GM21723 (cell line): ENCODE measurements around the gene WNT2.

ENCODE experiments used
- ATAC-seq: cut with Tn5 transposase; IDR thresholded peaks from one replicate; pipeline ENCODE4 v1.9.1; 2021; ENCODE audit warnings: mild to moderate bottlenecking, moderate library complexity; ENCODE audit not compliant: unreplicated experiment

The WNT2 gene

GRCh38 chr7:117322741-117323304, at the start of gene WNT2:
Gene WNT2, minus strand, starts transcription at chr7:117323058. Its CDS starts 69 bp downstream, at chr7:117322989.
- ATAC-seq = no peak

- no peak for ATAC-seq
Measured at GRCh38 chr7:117372073-117372472, 49.2 kb upstream of the WNT2 start.

- ATAC-seq = no peak
Measured at GRCh38 chr7:117364339-117365080, 41.7 kb upstream of the WNT2 start.

DNA sequence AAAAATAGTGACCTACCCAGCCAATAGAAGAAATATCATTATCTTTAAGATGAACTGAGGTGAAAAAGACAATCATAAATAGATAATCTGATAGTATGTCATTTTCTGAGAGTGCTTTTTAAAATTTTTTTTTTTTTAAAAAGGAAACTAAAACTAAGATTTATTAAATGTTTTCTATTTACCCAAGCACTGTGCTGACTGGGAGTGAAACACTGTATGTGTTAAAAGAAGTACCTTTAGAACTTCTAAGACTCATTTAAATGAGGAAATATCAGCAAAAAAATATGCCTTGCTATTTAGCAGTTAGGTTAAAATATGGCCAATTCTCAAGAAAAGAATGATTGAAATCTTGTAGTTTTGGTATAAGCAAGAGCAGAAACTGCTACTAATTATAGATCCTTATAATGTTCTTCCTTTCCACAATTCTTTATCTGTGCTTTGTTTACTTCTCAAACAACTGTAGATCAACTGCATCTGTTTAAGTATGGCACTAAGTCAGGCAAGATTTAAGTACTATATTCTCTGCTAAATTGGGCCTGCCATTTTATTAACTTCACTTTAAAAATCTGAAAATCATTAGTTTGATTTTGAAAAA, 39.5 kb upstream of the WNT2 start:
- ATAC-seq = peak; percentile 80

- no peak for ATAC-seq
Measured at GRCh38 chr7:117350027-117350426, 27.2 kb upstream of the WNT2 start.

DNA sequence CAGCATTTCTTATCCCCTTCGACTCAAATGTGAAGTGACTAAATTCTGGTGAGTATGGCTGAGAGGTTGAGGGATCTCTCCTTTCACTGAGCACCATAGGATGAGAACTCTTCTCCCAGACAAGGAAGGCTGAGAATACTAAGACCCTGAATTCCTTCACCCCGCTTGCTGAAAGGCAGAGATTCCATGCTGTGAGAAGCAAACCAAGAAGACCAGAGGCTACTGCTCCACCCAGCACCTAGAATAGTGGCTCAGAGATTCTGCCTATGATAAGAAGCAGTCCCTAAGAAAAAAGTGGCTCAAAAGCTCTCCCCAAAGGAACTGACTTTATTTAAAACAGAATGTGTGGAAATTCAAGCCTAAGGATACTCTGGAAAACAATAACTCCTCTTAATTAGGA, 26.7 kb upstream of the WNT2 start:
- ATAC-seq = no peak

- ATAC-seq = peak; percentile 97
Measured at GRCh38 chr7:117347962-117348672, 25.3 kb upstream of the WNT2 start.

DNA sequence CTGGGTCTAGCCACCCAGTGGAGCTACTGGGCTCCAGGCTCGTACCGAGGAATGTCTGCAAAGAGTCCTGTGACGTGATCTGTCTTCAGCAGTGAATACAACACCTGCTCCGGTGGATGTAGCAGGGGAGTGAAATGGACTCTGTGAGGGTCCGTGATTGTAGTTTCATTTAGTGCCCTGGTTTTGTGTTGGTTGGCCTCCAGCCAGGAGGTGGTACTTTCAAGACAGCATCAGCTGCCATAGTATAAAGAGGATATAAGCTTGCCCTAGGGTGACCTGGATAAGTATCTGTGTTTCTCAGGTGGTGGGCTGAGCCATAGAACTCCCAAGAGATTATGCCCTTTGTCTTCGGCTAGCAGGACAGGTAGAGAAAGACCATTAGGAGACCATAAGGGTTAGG, 24.6 kb upstream of the WNT2 start:
- peak; percentile 24 for ATAC-seq

GRCh38 chr7:117346161-117346560, 23.3 kb upstream of the WNT2 start:
- ATAC-seq = no peak

GRCh38 chr7:117338020-117338419, 15.2 kb upstream of the WNT2 start:
- no peak for ATAC-seq

GRCh38 chr7:117333168-117333567, 10.3 kb upstream of the WNT2 start:
- no peak for ATAC-seq

GRCh38 chr7:117332031-117332430, 9.2 kb upstream of the WNT2 start:
- ATAC-seq = no peak

DNA sequence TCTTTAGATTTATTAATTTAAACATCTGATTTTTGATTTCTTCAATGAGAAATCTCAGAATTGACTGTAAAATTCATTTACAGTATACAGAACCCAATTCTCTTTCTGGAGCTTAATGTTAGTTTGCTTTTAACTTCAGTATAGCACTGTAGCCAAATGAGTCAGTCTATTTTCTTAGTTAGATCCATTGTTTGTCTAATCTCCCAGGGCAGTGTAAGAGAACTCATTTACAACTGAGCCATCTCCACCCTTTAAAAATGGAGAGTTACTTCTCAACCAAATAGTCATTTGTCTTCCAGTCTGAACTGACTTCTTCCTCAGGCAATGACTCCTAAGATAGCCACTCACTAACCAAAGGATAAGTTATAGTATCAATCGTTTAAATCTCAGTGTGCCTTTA, 3.0 kb upstream of the WNT2 start:
- no peak for ATAC-seq

DNA sequence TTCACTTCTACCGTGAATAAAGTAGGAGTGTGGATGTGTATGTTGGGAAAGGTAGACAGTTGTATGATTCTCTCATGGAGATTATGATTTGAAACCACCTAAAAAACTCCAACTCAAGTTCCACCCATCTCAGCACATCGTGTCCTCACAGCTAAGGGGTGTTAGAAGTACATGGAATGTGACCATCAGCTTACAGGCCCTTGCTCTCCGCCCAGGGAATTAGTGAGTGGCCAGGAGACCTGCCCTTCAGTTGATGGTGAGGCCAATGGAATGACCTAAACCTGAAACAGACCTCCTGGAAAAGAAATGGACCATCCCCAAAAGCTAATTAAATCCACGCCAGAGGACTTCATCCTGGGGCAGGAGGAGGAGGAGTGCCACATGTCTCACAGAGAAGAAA, 2.1 kb upstream of the WNT2 start:
- no peak for ATAC-seq

DNA sequence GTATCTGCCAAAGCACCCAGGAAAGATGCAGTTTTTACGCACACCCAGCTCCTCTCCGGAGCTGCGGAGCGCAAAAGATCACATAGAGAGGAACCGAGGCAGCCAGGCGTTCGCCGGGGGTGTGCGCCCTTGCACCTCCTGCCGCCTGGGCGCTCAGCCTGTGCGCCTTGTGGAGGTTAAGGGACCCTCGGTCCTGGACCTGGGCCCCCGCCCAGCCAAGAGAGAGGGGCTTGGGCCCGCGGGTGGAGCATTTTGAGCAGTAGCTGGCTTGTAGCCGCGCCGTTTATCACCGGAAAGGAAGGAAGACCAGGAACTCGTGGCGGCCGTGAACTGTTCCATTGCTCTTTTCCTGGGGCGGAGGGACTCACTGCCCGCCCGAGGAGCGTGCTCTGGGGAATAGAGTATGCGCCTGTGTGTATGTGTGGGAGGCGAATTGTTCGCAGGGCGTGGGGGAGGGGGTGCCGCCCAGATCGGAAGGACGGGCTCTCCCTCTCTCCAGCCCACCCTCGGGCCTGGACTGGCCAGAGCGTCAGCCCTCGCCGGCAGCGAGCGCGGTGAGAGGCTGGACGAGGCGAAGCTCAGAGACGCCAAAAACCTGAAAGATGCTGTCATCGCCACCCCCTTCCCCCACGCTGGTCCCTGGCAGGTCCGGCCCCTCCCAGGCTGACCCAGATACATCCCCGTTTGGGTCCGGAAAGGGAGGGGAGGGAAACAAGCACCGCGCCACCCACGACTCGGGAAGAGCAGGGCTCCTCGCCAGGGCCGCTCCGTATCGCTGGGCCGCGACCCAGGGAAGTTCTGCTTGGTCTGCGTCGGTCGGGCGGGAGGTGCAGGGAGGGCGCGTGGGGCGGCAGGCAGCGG, 1.2 kb upstream of the WNT2 start:
- ATAC-seq = no peak

DNA sequence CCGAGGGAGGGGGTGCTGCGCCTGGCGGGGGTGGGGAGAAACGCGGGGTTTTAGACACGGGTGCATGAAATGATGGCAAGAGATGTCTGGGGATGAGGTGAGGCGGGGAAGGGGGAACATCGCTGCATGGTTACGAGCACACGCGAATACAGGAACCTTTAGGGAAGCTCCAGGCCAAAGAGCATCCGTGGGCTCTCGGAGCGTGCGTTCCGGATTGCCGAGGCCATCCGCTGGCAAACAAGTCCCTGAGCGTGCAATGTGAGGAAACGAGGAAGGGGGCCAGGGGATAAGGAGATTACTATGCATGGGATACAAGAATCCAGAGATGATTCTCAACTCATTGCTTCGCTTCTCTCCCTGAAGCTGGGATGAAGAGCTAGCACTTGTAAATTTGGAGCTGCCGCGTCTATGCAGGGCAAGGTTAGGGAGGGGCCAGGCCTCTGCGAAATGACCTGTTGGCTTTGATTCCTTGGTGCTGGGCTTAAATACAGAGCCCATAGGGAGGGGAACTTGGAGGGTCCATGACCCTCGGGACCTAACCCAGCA, 520 bp upstream of the WNT2 start:
- no peak for ATAC-seq

DNA sequence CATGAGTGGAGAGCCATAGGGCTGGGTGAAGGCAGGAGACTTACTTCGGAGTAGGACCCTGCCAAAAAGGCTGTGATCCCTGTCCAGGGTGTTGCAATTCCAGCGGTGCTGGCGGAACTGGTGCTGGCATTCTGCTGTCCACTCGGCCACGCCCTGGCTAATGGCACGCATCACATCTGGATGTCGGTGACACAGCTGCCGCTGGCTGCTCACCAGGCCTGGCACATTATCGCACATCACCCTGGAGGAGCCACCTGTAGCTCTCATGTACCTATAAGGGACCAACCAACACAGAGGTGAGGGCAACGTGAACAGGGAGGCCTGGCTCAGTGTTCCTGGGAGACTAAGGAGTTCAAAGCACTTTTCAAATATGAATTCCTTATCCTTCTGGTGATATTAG, 2.3 kb downstream of the WNT2 start:
- no peak for ATAC-seq

- no peak for ATAC-seq
Measured at GRCh38 chr7:117319181-117319580, 3.7 kb downstream of the WNT2 start.

- ATAC-seq = no peak
Measured at GRCh38 chr7:117313582-117313981, 9.3 kb downstream of the WNT2 start.
